Left cardiac atrium (tissue), 4 donors: Measurements from ENCODE around the gene CFAP46. TPM values are rescaled to one million over a fixed set of nuclear protein-coding genes. Genes with fewer than 3 reads are reported as not detected.
"Not testable (repeated sequence)": the region's sequence is repeated elsewhere in the genome, so short reads cannot be mapped to it uniquely, and the experiment has no call there.

Source experiments
- ATAC-seq, 2 donors: fragments of 200-7000 bp; cut with Tn5 transposase; one replicate each; pipeline ENCODE4 v1.9.1; 2020; ENCODE audit warnings: mild to moderate bottlenecking in 2 of 2, moderate library complexity in 2 of 2
- DNase-seq: peaks from one replicate; pipeline ENCODE4 v3.0.0-alpha.2; 2020
- intact Hi-C, 2 donors: fragments of 100-400 bp; cut with DNase I; formaldehyde crosslinking; loops; one replicate each; pipeline versions ENCODE4 v1.14.1 to v1.15.1; 2022 to 2023
- total RNA-seq, 2 donors: library from RNA; stranded (reverse); fragmentation: NEBNext Ultra II Directional; extraction: Animal tissue kit (Norgen Biotek cat#: 25700); gene quantifications; one replicate each; pipeline ENCODE4 v1.2.1, GENCODE V29; 2021
- donor health status: DM: no; HTN: yes; CAD: no.
- donor health status: DM: no; HTN: yes; CAD: no; lungs with severe emphysema.
- donor health status: DM: yes; HTN: yes; CAD: no.
- donor health status: Dilated cardiomyopathy.

Gene CFAP46
- total RNA-seq, 2 donors from 2014 or later: 1.2 to 1.7 TPM

GRCh38 chr10:132933308-132934042, 8.9 kb downstream of the CFAP46 start:
- no peak for ATAC-seq
- intact Hi-C loops: no loop called here
- no peak for DNase-seq

- no peak for ATAC-seq
- intact Hi-C loops: no loop called here
- DNase-seq: no peak
These were observed 9.7 kb downstream of the CFAP46 start for GRCh38 chr10:132932461-132933307.

- DNase-seq, intact Hi-C loops, ATAC-seq: not testable (repeated sequence)
These were observed 10.8 kb downstream of the CFAP46 start for GRCh38 chr10:132931258-132932250.

GRCh38 chr10:132930701-132931100, 11.7 kb downstream of the CFAP46 start:
- intact Hi-C loops, ATAC-seq, DNase-seq: not testable (repeated sequence)

- ATAC-seq (peak in 1 of 2 donors; percentile 17), DNase-seq (no peak)
- intact Hi-C loops: no loop called here
These were observed 12.3 kb downstream of the CFAP46 start for GRCh38 chr10:132929953-132930548.

- DNase-seq (no peak), ATAC-seq (no peak)
- intact Hi-C loops: no loop called here
These were observed 12.9 kb downstream of the CFAP46 start for GRCh38 chr10:132929480-132929879.

- intact Hi-C loops: no loop called here
- DNase-seq: no peak
These were observed 14.1 kb downstream of the CFAP46 start for GRCh38 chr10:132928261-132928660.

GRCh38 chr10:132927824-132928223, 14.5 kb downstream of the CFAP46 start:
- ATAC-seq: no peak
- DNase-seq: no peak
- intact Hi-C loops: no loop called here

More at GRCh38 chr10:132928261-132928660, 14.1 kb downstream of the CFAP46 start:
- ATAC-seq: no peak

- no peak for ATAC-seq
- intact Hi-C loops: no loop called here
- DNase-seq: no peak
These were observed 15.4 kb downstream of the CFAP46 start for GRCh38 chr10:132926777-132927650.

GRCh38 chr10:132926070-132926469, 16.3 kb downstream of the CFAP46 start:
- intact Hi-C loops: no loop called here
- DNase-seq (no peak), ATAC-seq (no peak)

GRCh38 chr10:132925614-132926013, 16.8 kb downstream of the CFAP46 start:
- DNase-seq: no peak
- intact Hi-C loops: no loop called here
- ATAC-seq: no peak

- intact Hi-C loops: no loop called here
- ATAC-seq (no peak), DNase-seq (no peak)
These were observed 17.3 kb downstream of the CFAP46 start for GRCh38 chr10:132925071-132925561.

- peak; percentile 18 for DNase-seq
- no peak for ATAC-seq
- intact Hi-C loops: no loop called here
These were observed 18.1 kb downstream of the CFAP46 start for GRCh38 chr10:132924046-132924952.

- ATAC-seq: not testable (repeated sequence)
These were observed 19.0 kb downstream of the CFAP46 start for GRCh38 chr10:132923384-132923783.

GRCh38 chr10:132922872-132923271, 19.5 kb downstream of the CFAP46 start:
- intact Hi-C loops: no loop called here
- DNase-seq: peak; percentile 13
- ATAC-seq: no peak

More at GRCh38 chr10:132923384-132923783, 19.0 kb downstream of the CFAP46 start:
- peak; percentile 3 for DNase-seq
- intact Hi-C loops: not testable (repeated sequence)
